HG03175 (cell line): ENCODE results near the gene TSSC4.

ENCODE experiments used
- ATAC-seq: cut with Tn5 transposase; IDR thresholded peaks from one replicate; pipeline ENCODE4 v1.9.1; 2021; ENCODE audit warnings: mild to moderate bottlenecking, moderate library complexity; ENCODE audit not compliant: unreplicated experiment

TSSC4 gene

GRCh38 chr11:2446590-2447252 is 46.2 kb downstream of the TSSC4 start:
- ATAC-seq = no peak

GRCh38 chr11:2447253-2447950 is 46.9 kb downstream of the TSSC4 start:
- ATAC-seq = no peak

- ATAC-seq = no peak
Observed at GRCh38 chr11:2447951-2448650, 47.6 kb downstream of the TSSC4 start.

- no peak for ATAC-seq
Observed at GRCh38 chr11:2448661-2449547, 48.4 kb downstream of the TSSC4 start.

GRCh38 chr11:2449548-2450320 is 49.2 kb downstream of the TSSC4 start:
- ATAC-seq = no peak

GRCh38 chr11:2450321-2451041 is 49.9 kb downstream of the TSSC4 start:
- no peak for ATAC-seq

GRCh38 chr11:2451336-2451735 is 50.8 kb downstream of the TSSC4 start:
- no peak for ATAC-seq

- no peak for ATAC-seq
Observed at GRCh38 chr11:2451916-2452315, 51.4 kb downstream of the TSSC4 start.

GRCh38 chr11:2452321-2453012 is 51.9 kb downstream of the TSSC4 start:
- no peak for ATAC-seq

- ATAC-seq = no peak
Observed at GRCh38 chr11:2453436-2453835, 52.9 kb downstream of the TSSC4 start.
